ENCODE data around the gene UBE2G1.

Gene UBE2G1

GRCh38 chr17:4246674-4247073 lies 119.8 kb downstream of the UBE2G1 start:
- no peak for DNase-seq

GRCh38 chr17:4241535-4241934 lies 124.9 kb downstream of the UBE2G1 start:
- DNase-seq: no peak

- DNase-seq: no peak
These were observed 130.0 kb downstream of the UBE2G1 start for GRCh38 chr17:4236456-4236855.

- no peak for DNase-seq
These were observed 130.8 kb downstream of the UBE2G1 start for GRCh38 chr17:4235372-4236279.

GRCh38 chr17:4234401-4234800 lies 132.1 kb downstream of the UBE2G1 start:
- DNase-seq: no peak

- no peak for DNase-seq
These were observed 132.7 kb downstream of the UBE2G1 start for GRCh38 chr17:4233668-4234258.

- DNase-seq: peak in 1 of 2 donors; percentile 12
These were observed 134.2 kb downstream of the UBE2G1 start for GRCh38 chr17:4232168-4232813.

GRCh38 chr17:4229627-4230541 lies 136.6 kb downstream of the UBE2G1 start:
- DNase-seq: no peak

- DNase-seq: no peak
These were observed 144.4 kb downstream of the UBE2G1 start for GRCh38 chr17:4221899-4222659.

GRCh38 chr17:4221163-4221562 lies 145.3 kb downstream of the UBE2G1 start:
- DNase-seq: no peak

GRCh38 chr17:4220655-4221054 lies 145.8 kb downstream of the UBE2G1 start:
- DNase-seq: no peak
